NB4 (cell line): ENCODE results near the gene GKN2.

ENCODE experiments used
- CTCF ChIP-seq: IDR thresholded peaks from one replicate; pipeline ENCODE4 v1.5.1; 2012; ENCODE audit warnings: low read depth, low read length
- MAX ChIP-seq: IDR thresholded peaks from 2 replicates; pipeline ENCODE4 v1.6.1; 2011; ENCODE audit warnings: low read depth, low read length
- MYC ChIP-seq: IDR thresholded peaks from 2 replicates; pipeline ENCODE4 v1.6.1; 2011; ENCODE audit warnings: low read depth, low read length
- POLR2A ChIP-seq: IDR thresholded peaks from 2 replicates; pipeline ENCODE4 v1.6.1; 2011; ENCODE audit warnings: mild to moderate bottlenecking; ENCODE audit not compliant: insufficient read length; ENCODE audit errors: extremely low read depth

- no peak for TF ChIP-seq CTCF
- TF ChIP-seq POLR2A, result no peak
- no peak for TF ChIP-seq MYC
- no peak for TF ChIP-seq MAX
Measured at GRCh38 chr2:68937346-68938055, 15.2 kb downstream of the GKN2 start.
